HG02571 (cell line): ENCODE results near the gene ZBTB42.

ENCODE experiments used
- ATAC-seq: cut with Tn5 transposase; IDR thresholded peaks from one replicate; pipeline ENCODE4 v1.9.1; 2021; ENCODE audit warnings: mild to moderate bottlenecking, moderate library complexity; ENCODE audit not compliant: unreplicated experiment

ZBTB42 gene

DNA sequence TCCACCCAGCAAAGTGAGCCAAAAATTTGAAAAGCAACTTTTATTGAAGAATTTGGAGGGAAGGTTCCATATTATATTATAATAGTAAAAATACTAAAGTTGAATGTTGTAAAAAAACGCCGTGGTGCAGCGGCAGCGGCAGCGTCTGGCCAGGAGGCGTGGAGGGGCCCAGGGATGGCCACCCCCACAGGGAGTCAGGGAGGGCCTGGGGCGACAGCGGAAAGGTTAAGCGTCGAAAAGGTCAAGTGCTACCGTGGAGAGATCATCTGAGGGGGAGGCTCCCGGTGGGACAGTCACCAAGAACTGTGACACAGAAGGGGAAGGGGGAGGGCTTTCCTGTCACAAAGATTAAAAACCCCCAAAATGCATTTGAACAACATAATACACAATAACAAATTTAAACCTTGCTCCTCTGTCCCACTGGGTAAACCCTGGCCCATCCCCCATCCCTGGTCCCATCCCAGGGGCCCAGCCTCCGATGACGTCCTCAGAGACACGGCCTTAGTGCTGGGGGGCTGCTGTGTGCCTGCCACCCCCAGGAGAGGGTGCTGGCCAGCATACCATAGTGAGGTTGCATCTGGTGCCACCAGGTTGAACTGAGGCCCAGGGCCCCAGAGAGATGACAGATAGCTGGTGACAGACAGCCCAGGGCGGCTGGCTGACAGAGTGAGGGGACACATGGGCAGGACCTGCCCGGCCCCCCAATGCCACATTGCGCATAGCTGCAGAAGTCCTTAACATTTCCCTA, 31.4 kb upstream of the ZBTB42 start:
- ATAC-seq, result no peak

DNA sequence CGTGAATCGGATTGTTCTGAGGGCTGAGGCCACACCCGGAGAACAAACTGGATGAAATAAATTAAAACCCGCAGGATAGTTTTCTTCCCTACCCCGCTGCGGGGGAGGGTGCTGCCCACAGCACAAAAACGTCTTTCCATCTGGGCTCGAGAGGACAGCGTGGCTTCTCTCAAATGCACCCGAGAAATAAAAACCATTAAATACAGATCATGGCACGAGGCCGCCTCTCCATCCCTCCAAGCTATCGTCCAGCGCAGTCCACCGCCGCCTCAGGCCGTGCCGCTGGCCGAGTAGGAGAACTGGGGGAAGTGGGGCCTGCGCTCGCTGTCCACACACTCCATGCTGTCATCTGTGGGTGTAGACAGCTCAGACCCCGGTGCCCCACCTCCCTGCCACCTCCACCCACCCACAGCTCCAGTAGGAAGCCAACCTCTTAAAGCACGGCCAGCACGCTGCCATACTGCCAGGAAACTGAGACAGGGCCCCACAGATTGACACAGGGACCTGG, 30.8 kb upstream of the ZBTB42 start:
- ATAC-seq, result no peak

DNA sequence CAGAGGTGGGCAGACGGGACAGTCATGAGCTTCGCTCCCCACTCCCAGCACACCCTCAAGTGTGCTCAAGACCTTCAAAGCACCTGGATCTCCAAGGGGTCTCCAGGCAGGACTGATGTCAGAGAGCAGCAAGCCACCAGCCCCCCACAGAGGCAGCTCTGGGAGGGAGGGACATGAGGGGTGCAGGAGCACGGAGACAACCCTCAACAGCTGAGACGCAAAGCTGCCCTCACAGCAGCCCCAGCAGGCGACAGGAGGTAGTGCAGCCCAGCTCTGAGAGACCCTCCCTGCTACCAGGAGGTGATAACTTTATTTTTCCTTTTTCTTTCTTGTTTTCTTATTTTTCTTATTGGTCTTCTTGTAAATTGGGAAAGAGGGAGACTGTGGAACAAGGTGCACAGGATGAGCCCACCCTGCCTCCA, 30.0 kb upstream of the ZBTB42 start:
- ATAC-seq, result no peak

DNA sequence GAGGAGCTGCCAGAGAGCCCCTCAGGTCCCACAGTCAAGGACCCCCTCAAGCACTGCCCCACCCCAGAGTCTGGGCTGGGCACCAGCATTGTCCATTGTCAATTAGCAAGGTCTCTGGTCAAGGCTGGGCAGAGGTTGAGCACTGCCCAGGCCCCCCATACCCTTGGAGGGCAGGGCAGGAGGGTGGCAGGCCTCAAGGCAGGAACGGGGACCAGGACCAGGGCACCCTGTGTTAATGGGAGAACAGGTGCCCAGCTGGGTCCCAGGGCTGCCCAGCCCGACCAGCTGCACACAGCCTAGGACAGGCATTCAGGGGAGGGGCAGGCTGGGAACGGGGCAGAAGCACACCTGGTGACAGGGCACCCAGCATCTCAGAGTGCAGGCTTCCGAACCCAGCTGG, 29.5 kb upstream of the ZBTB42 start:
- ATAC-seq, result no peak

DNA sequence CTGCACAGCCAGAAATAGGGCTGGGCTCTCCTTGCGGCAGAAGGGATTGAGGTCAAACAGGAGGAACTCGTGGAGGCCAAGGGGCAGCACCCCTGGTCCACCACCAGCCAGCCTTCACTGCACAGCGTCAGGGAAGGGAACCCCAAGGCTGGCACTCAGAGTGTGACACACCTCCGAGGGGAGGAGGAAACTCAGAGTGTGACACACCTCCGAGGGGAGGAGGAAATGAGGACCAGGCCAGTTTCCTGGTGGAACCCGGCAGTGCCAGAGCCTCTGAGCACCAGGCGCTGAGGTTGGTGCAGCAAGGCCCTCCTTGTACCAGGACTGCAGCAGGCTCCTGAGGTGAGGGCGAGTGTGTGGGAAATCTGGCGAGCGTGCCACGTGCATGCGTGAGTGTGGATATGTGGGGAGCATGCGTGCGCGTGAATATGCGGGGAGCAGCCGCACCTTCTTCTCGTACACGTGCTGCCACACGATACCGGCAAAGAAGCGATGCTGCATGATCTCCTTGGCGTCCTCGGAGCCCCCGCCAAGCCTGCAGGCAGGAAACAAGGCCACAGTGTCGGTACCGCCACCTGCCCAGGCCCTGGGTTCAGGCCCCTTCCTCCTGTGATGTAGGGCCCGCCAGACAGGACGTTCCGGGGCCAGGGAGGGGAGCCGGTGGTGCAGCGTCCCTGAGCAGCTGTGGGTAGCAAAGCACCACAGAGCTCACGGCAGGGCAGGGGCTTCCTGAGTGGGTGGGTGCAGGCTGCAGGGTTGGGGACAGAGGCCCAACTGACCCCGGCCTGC, 28.8 kb upstream of the ZBTB42 start:
- ATAC-seq, result no peak

DNA sequence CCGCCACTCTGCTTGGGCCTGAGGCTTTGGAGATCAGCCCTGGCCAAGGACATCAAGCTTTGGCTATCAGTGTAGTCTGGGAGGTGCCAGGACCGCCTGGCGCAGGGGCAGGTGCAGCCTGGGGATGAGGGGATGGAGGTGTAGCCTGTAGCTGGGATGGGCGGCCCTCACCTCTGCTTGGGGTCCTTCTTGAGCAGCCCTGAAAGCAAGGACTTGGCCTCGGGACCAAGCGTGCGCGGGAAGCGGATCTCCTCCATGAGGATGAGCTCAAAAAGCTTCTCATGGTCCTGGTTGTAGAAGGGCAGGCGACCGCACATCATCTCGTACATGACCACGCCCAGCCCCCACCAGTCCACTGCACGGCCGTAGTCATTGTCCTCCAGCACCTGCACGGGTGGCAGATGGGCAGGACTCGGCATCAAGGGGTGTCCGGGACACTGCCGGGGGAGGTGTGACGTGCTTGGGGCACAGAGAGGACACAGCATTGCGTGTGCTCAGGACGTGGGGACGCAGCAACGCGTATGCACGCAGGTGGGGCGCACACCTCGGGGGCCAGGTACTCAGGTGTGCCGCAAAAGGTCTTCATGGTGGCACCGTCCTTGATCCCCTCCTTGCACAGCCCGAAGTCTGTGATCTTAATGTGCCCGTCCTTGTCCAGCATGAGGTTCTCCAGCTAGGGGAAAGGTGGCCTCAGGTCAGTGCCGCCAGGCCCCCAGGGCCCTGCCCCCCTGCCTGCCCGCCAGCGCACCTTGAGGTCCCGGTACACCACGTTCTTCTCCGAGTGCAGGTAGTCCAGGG, 28.0 kb upstream of the ZBTB42 start:
- no peak for ATAC-seq

DNA sequence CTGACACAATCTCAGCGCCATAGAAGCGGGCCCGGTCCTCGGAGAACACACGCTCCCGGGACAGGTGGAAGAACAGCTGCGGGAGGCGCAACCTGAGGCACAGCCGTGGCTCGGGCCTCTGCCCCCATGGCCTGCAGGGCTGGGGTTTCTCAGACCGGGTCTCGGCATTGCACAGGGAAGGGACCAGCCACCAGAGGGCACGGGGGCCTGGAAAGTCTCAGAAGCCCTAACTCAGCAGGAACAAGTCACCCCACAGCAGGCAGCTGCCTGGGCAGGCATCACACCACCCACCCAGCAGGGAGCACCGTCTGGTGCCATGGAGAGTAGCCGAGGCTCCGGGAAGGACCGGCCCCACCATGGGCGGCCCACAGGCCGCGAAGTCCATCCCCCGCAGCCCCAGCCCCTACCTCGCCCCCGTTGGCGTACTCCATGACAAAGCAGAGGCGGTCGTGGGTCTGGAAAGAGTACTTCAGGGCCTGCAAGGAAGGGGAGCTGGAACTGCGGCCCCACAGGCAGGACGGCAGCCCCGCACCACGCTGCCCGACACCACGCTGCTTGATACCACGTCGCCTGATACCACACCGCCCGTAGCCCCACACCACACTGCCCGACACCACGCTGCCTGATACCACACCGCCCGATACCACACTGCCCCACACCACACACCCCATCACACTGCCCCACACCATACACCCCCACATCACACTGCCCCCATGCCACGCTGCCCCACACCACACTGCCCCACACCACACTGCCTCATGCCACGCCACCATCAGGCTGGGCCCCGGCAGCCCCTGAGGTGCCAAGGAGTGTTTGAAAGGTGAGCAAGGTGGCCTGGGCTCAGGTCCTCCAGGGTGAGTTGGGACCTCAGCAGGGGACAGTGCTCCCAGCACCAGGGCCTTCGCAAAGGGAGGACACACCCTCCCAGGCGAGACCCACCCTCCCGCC, 27.1 kb upstream of the ZBTB42 start:
- no peak for ATAC-seq

DNA sequence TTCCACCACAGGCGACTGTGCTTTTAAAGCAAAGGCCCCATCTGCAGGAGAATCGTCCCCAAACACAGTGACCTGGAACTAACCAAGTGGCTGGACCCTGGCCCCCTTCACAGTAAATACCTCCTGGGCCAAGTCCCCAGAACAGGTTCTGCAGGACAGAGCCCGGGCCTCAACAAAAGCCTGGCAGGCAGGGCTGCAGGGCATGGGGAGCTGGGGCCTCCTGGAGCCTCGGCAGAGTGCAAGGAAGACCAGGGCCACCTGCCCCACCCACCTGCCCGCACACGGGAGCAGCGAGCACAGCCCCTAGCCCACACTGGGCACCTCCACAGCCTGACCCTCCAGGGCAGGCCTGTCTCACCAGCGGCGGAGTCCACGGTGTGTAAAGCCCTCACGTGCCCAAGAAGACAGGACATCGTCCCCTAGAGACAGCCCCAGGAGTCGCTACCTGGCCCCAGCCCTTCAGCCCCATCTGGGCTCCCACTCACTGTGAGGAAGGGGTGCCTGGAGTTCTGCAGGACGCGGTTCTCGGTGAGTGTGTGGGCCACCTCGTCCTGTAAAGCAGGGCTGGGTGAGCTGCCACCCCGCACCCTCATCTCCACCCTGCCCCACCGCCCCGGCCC, 26.3 kb upstream of the ZBTB42 start:
- no peak for ATAC-seq

DNA sequence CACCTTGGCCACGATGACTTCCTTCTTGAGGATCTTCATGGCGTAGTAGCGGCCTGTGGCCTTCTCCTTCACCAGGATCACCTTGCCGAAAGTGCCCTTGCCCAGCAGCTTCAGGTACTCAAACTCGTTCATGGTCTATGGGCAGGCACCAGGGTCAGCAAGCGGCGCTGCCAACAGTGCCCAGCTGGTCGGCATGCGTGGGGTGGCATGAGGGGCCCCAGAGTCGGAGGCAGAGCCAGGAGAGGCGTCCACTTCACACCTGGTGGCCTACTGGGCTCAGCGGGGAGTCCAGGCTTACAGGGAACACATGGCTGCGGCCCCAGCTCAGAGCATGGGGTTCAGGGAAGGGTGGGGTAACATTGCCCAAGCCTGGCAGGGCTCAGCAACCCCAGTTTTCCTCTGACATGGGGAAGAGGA, 25.8 kb upstream of the ZBTB42 start:
- ATAC-seq, result no peak

DNA sequence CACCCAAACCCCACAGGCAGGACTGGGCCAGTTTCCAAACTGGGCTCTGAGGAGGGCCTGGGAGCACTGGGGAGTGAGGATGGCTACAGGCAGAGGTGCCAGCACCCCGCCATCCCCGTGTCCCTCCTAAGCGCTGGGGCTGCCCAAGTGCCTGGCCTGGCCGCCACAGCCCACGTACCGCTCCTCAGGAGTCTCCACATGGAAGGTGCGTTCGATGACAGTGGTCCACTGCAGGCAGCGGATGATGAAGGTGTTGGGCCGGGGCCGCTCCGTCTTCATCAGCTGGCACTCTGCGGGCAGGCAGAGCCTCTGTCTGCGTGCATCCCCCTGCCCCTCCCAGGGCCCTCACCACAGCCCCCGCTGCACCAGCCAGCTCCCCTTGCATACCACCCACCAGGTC, 24.4 kb upstream of the ZBTB42 start:
- no peak for ATAC-seq

DNA sequence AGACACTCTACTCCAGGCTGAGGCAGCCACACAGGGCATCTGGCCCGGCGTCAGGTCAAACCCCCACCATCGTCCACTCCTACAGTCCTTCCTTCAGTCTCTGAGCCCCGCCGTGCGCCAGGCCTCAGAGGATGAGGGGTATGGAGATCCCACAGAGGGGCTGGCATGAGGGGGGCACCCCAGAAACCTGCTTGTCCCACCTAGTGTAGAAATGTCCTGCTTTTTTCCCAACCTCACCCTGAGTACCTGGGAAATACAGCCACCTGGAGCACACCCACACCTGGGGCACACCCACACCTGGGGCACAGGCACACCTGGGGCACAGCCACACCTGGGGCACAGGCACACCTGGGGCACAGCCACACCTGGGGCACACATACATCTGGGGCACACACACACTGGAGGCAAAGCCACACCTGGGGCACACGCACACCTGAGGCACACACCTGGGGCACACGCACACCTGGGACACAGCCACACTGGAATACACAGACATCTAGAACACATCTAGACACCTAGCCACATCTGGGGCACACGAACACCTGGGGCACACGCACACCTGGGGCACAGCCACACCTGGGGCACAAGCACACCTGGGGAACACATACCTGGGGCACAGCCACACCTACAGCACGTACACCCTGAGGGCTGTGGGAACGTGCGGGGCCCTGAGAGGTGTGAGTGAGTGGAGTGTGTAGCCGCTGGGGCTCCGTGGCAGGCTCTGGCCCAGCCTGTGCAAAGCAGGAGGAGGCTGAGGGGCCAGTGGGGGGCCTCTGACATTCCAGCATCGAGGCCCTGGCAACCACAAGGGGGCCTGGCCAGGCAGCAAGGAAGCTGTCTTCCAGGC, 23.7 kb upstream of the ZBTB42 start:
- no peak for ATAC-seq

DNA sequence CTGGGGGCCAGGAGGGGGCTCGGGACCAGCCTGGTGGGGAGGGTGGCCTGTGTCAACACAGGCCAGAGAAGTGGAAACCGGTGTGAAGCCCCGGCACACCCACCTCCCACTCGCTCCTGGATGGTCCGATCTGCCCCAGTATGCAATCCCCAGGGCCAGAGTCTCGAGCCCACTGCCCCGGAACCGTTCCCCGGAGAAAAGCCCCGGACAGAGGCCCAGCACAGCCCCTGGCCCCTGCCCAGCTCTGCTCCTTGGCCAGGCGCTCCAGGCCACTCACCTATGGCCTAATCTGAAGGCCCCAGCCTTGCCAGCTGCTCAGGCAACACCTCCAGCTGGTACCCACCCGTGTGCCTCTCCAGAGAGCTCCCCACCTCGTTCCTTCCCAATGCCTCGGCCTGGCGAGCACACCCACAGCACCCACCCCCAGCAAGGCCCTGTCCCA, 23.1 kb upstream of the ZBTB42 start:
- no peak for ATAC-seq

DNA sequence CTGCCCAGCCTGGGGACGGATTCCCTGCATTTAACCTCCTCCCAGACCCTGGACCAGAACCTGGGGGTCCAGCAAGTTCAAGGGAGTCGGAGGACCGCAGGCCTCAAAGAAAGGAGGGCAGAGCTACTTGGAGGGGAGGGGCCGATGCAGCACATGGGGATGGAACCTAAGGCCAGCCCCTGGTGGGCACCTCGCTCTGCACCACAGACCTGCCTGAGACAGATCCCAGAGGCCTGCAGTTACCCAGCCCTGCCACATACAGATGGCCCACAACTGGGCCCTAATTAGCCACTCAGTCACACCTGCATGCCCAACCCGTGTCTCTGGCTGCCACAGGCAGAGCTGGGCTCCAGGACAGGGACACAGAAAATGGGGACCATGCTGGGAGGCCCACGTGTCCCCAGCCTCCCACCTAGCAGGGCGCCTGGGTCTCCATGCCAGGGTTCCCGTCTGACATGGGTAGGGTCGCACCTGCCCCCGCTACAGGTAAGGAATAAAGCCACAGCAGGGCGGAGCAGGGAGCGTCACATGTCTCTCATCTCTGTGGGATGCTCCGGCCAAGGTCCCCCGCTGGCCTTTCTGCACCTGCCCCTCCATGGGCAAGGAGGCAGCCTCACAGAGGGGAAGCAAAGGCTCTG, 22.1 kb upstream of the ZBTB42 start:
- no peak for ATAC-seq

DNA sequence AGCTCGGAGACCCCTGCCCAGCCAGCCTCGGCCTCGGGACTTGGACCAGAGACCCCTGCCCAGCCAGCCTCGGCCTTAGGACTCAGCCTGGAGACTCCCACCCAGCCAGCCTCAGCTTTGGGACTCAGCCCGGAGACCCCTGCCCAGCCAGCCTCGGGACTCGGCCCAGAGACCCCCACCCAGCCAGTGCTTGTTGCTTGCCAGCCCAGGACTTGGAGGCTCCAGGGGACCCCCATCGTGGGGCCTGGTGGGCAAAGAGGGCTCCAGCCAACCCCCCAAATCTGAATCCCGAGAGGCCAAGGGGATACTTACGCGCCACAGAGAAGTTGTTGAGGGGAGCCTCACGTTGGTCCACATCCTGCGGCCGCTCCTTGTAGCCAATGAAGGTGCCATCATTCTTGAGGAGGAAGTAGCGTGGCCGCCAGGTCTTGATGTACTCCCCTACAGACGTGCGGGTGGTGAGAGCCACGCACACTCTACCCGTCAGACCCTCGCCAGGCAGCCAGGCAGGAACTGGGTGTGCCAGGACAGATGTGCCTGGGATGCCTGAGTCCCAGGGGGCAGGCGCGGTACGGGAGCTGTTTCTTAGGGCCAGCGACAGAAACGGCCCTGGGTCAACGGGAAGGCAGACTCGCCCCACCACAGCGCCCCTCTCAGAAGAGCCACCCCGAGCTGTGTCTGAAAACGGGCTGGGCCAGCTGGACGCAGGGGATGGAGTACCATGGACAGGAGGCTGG, 21.0 kb upstream of the ZBTB42 start:
- no peak for ATAC-seq

DNA sequence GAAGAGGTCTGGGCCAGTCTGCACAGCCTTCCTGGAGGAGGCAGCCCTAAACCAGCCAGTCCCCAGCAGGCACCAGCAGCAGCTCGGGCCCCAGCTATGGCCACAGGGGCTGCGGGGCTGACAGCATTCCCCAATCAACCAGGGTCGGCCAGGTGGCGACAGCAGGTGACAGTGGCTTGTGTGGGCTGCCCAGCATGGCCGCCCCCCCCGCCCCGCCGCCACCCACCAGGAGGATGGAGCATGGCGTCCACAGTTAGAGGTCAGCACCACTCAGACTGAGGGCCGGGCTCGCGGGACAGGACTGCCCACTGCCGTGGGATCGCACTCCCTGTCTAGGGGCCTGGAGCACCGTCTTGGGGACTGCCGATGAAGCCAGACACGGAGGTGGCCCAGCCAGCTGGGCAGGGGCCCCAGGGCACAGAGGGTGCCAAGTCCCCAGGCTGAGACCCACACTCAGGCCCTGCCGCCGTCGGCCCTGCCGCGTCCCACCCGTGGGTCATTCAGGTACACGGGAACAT, 20.3 kb upstream of the ZBTB42 start:
- no peak for ATAC-seq

DNA sequence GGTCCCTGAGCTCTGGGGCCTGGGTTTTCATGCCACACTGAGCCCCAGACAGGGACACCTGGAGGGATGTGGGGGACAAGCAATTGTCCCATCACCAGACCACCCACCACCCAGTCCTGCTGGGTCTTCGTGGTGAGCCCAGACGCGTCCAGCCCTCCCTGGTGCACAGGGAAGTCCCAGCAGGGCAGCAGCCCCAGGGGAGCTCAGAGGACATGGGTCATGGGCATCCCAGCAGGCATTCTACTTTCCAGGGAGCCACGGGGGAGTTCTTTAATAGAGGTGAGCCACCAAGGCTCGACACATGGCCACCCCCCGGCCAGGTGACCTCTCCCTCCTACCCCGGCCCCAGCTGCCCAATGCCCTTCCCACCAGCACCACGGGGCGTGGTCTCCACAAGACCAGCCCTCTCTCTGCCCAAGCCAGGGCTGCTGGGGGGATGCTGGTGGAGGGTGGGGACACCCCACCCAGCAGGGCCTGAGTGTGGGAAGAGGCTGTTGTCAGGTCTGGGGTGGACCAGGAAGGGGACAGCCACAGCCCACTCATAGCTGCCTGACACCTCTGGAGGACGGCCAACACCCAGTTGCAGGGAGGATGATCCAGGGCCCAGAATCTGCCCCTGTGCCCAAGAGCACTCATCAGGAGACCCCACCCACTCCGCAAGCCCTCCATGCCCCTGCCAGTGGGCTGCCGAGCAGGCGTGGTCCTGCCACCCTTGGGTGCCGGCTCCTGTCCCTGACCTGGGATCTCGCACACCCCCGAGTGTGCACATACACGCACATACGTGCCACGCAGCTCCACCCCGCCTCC, 19.4 kb upstream of the ZBTB42 start:
- no peak for ATAC-seq
